Measurements from ENCODE around the gene TOMM7. TPM values are rescaled to one million over a fixed set of nuclear protein-coding genes. Genes with fewer than 3 reads are reported as not detected.
"Not testable (repeated sequence)": the region's sequence is repeated elsewhere in the genome, so short reads cannot be mapped to it uniquely, and the experiment has no call there.

The TOMM7 gene
- total RNA-seq, 1 donor from 2014 or later: 274 TPM

- no peak for DNase-seq (ENCODE audit: low spot score)
Observed at GRCh38 chr7:22821702-22822485, 755 bp downstream of the TOMM7 start.

DNA sequence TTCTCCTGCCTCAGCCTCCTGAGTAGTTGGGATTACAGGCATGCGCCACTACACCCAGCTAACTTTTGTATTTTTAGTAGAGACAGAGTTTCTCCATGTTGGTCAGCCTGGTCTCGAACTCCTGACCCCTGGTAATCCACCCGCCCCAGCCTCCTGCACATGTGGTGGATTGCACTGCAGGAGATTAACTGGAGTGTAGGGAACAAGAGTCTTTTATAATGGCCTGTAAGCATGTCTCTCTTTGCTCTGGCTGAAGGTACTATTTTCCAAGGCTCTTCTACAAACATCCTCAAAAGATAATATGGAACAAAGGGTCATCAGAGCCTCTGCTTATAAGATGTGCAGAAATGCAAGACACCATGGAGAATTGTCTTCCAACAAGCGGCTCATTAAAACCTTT, 3.2 kb downstream of the TOMM7 start:
- DNase-seq (ENCODE audit: low spot score): no peak

DNA sequence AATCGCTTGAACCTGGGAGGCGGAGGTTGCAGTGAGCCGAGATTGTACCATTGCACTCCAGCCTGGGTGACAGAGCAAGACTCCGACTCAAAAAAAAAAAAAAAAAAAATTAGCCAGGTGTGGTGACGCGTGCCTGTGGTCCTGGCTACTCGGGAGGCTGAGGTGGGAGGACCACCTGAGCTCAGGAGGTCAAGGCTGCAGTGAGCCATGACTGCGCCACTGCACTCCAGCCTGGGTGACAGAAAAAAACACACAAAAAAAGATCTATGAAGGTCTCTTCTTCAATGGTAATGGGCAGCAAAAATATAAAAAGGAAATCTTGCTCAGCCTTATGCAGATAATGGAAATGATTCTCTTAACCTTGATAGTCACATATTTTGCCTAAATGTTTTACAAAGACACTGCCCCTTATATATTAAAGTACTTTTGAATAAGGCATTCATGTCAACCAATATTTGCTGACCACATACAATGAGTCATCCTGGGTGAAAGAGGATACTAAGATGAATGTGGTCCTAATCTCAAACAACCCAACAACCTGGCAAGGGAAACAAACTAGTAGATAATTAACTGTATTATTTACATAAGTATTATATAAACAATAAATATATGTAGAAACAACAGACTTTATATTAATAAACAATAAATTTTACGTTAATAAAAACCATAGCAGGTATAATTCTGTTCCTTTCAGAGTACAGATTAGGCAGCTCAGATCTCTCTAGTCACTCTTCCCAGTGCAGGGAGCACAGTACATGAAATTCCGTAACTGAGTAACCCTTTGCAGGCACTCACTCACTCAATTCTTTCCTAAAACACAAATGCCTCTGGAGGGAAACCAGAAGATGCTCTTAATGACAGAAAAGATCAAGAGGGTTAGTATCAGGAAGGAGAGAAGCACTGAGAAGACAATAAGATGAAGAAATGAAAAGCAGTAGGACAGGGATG, 8.1 kb downstream of the TOMM7 start:
- no peak for DNase-seq (ENCODE audit: low spot score)

DNA sequence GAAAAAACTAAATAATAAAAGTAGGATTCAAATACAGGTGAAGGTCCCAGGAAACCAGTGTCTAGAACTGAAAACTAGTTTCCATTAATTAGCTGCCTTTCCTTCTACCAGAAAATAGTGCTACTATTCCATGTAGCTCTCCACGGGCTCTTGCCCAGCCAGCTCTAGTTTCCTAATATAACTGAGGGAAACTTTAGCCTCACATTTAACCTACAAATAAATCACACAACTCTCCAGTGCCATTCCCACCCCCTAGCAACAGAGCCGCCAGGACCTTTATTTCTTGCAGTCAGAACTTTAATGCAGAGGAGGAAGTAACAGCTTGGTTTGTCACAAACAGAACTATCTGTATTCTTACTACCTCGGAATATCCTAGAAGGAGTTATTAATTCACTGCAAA, 10.3 kb downstream of the TOMM7 start:
- DNase-seq (ENCODE audit: low spot score): no peak

DNA sequence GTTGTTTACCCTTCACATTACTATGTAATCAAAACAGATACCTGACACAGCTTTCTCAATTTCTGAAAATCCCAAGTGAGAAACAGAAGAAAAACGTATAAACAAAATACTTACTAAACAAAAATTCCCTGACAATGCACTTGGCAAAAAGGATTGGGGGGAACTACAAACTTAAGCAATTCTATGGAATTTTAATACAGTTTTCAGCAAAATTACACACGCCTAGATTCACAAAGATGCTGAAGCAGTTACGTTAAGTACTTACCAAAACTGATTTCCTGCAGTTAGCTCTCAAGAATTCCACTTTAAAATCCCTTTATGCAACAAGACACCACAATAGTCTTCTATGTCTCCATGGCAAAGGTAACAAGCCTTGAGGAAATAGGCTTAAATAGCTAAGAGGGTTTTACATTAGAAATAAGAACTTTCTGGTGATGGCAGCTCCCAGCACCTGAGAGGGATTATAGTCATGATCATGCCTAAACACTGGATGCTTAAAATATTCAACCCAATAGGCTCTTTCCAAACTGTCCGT, 10.8 kb downstream of the TOMM7 start:
- no peak for DNase-seq (ENCODE audit: low spot score)

- DNase-seq (ENCODE audit: low spot score): no peak
Observed at GRCh38 chr7:22810843-22811242, 11.8 kb downstream of the TOMM7 start.

DNA sequence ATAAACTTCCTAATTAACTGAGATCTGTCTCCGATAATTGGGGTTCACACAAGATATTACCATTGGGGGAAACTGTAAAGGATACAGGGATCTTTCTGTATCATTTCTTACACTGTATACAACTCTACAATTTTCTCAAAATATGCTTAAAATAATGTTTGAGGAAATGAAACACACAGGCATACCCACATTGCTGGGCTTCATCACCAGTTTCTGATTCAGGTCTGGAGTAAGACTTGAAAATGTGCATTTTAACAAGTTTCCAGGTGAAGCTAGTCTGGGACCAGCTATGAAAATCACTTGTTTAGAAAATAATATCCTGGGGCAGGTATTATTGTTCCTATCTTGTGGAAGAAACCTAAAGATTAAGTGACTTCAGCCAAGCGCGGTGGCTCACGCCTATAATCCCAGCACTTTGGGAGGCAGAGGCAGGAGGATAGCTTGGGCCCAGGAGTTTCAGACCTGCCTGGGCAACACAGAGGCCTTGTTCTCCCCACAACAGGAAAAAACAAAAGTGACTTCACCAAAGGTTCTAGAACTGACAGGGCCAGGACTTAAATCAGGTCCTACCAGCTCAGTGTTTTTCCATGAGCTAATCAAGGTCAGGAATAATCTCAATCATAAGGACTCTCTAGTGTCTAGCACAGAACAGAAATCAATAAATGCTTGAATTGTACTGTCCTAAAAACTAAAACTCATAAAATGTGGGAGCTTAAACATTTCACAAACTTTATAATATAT, 12.6 kb downstream of the TOMM7 start:
- DNase-seq (ENCODE audit: low spot score): no peak

- DNase-seq (ENCODE audit: low spot score): no peak
Observed at GRCh38 chr7:22808140-22808539, 14.5 kb downstream of the TOMM7 start.

DNA sequence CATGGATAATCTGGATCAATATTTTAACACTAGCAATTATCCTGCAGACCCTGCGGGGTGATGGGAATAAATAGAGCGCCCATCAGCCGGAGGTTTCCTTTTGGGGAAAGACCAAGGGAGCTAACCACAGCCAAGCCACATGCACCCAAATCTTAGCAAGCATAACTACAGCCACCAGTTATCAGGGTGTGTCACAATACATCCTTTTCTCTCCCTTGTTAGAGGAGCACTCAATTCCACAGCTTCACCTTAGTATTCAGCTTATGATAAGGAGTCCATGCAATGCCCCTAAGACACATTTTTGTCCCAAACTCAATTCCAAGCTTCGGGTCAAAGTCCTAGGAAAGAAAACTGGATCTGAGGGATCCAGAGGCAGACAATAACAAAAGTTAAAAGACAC, 15.9 kb downstream of the TOMM7 start:
- DNase-seq (ENCODE audit: low spot score): no peak

DNA sequence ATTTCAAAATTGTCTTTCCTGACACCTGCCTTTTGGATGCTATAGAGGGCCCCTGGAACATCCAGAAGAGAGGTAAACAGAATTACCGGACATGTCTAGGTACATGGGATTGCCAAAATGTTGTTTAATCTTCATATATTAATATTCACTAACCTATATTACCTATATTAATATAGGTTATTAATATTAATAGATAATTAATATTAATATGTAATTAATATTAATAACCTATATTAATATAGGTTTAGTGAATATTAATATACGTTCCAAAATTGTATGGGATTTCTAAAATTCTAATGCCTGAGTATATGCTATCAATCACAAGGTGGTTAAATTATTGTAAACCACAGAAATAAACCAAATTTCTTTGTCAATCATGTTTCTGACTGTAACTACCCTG, 17.4 kb downstream of the TOMM7 start:
- no peak for DNase-seq (ENCODE audit: low spot score)

- DNase-seq (ENCODE audit: low spot score): not testable (repeated sequence)
Observed at GRCh38 chr7:22802831-22803230, 19.8 kb downstream of the TOMM7 start.

GRCh38 chr7:22802426-22802825, 20.2 kb downstream of the TOMM7 start:
- DNase-seq (ENCODE audit: low spot score): no peak

GRCh38 chr7:22801912-22802311, 20.7 kb downstream of the TOMM7 start:
- no peak for DNase-seq (ENCODE audit: low spot score)

DNA sequence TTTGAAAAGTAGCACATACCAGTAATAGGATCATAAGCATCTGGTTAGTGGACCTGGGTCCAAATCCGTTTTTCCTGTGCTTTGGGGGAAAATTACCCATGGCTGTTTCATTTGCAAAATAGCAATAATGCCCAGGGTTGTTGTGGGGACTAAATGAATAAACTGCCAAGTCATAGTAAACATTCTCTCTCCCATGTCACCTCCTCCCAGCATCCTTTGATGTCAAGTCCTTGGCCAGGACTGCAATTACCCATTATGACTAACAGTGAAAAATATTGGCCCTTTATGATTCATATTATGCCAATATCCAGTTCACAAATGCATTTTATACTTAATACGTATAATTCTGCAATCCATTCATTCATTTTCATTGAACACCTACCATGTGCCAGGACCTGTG, 23.0 kb downstream of the TOMM7 start:
- no peak for DNase-seq (ENCODE audit: low spot score)

- no peak for DNase-seq (ENCODE audit: low spot score)
Observed at GRCh38 chr7:22793593-22794462, 28.8 kb downstream of the TOMM7 start.

DNA sequence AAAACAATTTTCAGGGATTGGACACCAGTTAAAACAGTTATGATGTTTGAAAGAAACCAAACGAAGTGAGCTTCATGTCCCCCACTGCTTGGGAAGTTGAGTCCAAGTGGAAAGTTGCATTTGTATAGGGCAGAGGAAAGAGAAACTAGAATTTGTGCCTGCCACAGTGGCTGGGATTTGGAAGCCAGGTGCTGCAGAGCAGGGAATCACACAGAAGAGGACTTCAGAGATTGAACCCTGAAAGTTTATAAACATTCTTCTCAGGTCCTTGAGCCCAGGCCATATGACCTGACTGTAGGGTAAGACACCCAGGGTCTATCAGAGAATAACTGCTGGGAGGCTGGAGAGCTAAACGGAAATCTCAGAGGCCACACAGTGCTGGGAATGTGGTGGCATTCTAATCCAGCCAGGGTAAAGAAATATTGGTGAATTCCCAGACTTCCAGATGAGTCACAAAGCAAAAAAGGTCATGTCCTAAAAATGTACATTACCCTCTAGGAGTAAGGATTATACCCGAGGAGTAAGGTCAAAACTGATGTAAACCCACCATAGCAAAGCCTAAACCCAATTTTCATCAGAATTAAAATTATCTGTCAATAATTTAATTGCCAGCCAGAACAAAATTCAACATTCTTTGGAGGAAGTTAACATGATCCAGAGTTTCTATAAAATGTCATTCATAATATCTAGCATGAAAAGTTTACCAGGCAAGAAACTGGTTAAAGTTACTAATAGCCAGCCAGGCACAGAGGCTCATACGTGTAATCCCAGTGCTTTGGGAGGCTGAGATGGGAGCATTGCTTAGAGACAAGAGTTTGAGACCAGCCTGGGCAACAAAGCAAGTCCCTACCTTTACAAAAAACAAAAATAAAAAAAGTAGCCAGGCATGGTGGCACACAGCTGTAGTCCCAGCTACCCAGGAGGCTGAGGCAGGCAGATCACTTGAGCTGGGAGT, 31.2 kb downstream of the TOMM7 start:
- DNase-seq (ENCODE audit: low spot score): no peak

GRCh38 chr7:22790640-22791039, 32.0 kb downstream of the TOMM7 start:
- not testable (repeated sequence) for DNase-seq (ENCODE audit: low spot score)

- no peak for DNase-seq (ENCODE audit: low spot score)
Observed at GRCh38 chr7:22787951-22788350, 34.7 kb downstream of the TOMM7 start.

GRCh38 chr7:22786290-22786932, 36.2 kb downstream of the TOMM7 start:
- DNase-seq (ENCODE audit: low spot score): no peak
